ENCODE measurements around the gene IL23R.

Gene IL23R

GRCh38 chr1:67190410-67190809 is 24.2 kb downstream of the IL23R start:
- TF ChIP-seq, protein P1, sequence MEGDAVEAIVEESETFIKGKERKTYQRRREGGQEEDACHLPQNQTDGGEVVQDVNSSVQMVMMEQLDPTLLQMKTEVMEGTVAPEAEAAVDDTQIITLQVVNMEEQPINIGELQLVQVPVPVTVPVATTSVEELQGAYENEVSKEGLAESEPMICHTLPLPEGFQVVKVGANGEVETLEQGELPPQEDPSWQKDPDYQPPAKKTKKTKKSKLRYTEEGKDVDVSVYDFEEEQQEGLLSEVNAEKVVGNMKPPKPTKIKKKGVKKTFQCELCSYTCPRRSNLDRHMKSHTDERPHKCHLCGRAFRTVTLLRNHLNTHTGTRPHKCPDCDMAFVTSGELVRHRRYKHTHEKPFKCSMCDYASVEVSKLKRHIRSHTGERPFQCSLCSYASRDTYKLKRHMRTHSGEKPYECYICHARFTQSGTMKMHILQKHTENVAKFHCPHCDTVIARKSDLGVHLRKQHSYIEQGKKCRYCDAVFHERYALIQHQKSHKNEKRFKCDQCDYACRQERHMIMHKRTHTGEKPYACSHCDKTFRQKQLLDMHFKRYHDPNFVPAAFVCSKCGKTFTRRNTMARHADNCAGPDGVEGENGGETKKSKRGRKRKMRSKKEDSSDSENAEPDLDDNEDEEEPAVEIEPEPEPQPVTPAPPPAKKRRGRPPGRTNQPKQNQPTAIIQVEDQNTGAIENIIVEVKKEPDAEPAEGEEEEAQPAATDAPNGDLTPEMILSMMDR (IDR thresholded peaks at IDR 0.05; ENCODE audit: borderline replicate concordance, extremely low read depth, low read length, poor library complexity, severe bottlenecking) = no peak
- no peak for TF ChIP-seq EZH2 (IDR thresholded peaks at IDR 0.05; ENCODE audit: borderline replicate concordance, low read depth, low read length, severe bottlenecking)
- Histone ChIP-seq H4K20me1 (ENCODE audit: insufficient read depth, low read length) (no peaks in the 10 kb centered on the region), H2AFZ (ENCODE audit: low read depth, low read length) (no peak overlapping the region), H3K4me2 (ENCODE audit: insufficient read depth, low read length) (no peak overlapping the region), H3K9ac (ENCODE audit: low read depth, low read length) (no peak overlapping the region), H3K4me3 (ENCODE audit: low read depth in 1 of 2, low read length in 2 of 2) (no peak overlapping the region), H3K9me3 (ENCODE audit: insufficient read depth, low read length, severe bottlenecking) (no peaks in the 10 kb centered on the region), H3K36me3 (ENCODE audit: insufficient read depth, low read length) (no peaks in the 10 kb centered on the region), H3K79me2 (ENCODE audit: insufficient read depth, low read length) (no peaks in the 10 kb centered on the region), H3K4me1 (ENCODE audit: insufficient read depth, low read length) (peaks cover 4% of the 10 kb centered on the region; the same call in 1 of the 2 replicates), H3K27me3 (ENCODE audit: insufficient read depth, low read length, poor library complexity) (peaks cover 18% of the 10 kb centered on the region), H3K27ac (ENCODE audit: low read length) (no peak overlapping the region)
- DNase-seq = no peak
- ATAC-seq (ENCODE audit: insufficient read depth, low read depth) = no peak

DNA sequence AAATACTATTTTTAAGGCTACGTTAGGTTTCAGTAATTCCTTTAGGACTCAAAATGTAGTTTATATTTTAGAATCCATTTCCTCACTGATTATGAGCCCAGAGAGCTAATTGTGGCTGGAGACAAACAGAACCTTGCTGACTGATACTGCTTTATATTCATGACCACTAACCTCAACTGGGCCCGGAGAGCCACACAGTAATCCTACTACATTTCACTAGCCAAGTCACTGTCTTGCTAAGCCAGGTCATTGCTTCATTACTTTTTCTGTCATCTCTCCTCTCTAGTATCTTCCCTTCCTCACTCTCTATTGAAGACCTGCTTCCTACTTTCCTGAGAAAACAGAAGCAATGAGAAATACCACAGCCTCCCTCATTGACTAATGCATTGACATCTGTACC is 24.7 kb downstream of the IL23R start:
- H3K79me2 ChIP-seq (ENCODE audit: insufficient read depth, low read length) = no peaks in the 10 kb centered on the region
- peaks cover 4% of the 10 kb centered on the region; the same call in 1 of the 2 replicates for H3K4me1 ChIP-seq (ENCODE audit: insufficient read depth, low read length)
- H4K20me1 ChIP-seq (ENCODE audit: insufficient read depth, low read length) = no peaks in the 10 kb centered on the region
- no peak for DNase-seq
- ATAC-seq (ENCODE audit: insufficient read depth, low read depth) = no peak
- H3K4me3 ChIP-seq (ENCODE audit: low read depth in 1 of 2, low read length in 2 of 2) = no peak overlapping the region
- no peak overlapping the region for H2AFZ ChIP-seq (ENCODE audit: low read depth, low read length)
- no peaks in the 10 kb centered on the region for H3K36me3 ChIP-seq (ENCODE audit: insufficient read depth, low read length)
- H3K9ac ChIP-seq (ENCODE audit: low read depth, low read length) = no peak overlapping the region
- H3K27me3 ChIP-seq (ENCODE audit: insufficient read depth, low read length, poor library complexity) = peaks cover 20% of the 10 kb centered on the region
- TF ChIP-seq EZH2 (IDR thresholded peaks at IDR 0.05; ENCODE audit: borderline replicate concordance, low read depth, low read length, severe bottlenecking) = no peak
- TF ChIP-seq, protein P1 (IDR thresholded peaks at IDR 0.05; ENCODE audit: borderline replicate concordance, extremely low read depth, low read length, poor library complexity, severe bottlenecking) = no peak
- H3K9me3 ChIP-seq (ENCODE audit: insufficient read depth, low read length, severe bottlenecking) = no peaks in the 10 kb centered on the region
- H3K4me2 ChIP-seq (ENCODE audit: insufficient read depth, low read length) = no peak overlapping the region
- H3K27ac ChIP-seq (ENCODE audit: low read length) = no peak overlapping the region

DNA sequence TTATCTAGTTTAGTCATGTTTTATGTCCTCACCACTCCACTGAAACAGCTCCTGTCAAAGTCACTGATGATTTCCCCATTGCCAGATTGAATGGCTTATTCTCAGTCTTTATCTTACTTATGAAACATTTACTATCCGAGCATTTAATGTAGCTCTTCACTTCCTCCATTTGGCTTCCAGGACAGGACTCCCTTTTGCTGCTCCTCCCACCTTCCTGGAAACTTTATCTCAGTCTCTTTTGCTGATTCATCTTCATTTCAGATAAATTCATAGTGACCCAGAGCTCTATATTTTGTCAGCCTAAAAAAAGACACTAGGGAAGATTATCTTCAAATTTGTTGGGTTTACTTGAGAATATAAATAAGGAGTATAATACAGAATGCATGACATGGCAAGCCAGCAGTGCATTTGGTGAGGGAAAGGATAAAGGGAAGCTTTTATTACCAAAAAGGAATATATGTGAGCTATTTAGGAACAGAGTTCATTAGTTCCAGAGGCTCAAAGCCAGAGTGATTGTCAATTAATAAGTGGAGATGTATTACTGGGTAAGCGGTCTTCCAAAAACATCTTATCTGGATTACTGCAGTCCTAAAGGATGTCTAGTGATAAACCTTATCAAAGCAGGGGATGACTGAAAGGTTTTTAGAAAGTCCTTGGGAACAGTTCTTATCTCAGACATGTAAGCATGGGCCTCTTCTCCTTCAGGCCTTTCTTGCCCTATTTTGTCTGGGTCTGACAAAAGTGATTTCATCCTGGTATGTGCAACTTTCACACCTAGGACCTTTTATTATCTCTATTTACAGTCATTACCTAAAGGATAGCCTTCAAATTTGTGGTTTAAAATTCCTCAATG is 25.6 kb downstream of the IL23R start:
- Histone ChIP-seq H3K27me3 (ENCODE audit: insufficient read depth, low read length, poor library complexity) (peaks cover 25% of the 10 kb centered on the region), H3K79me2 (ENCODE audit: insufficient read depth, low read length) (no peaks in the 10 kb centered on the region), H3K9me3 (ENCODE audit: insufficient read depth, low read length, severe bottlenecking) (no peaks in the 10 kb centered on the region), H3K4me3 (ENCODE audit: low read depth in 1 of 2, low read length in 2 of 2) (no peak overlapping the region), H3K4me1 (ENCODE audit: insufficient read depth, low read length) (peaks cover 4% of the 10 kb centered on the region; the same call in 1 of the 2 replicates), H4K20me1 (ENCODE audit: insufficient read depth, low read length) (no peaks in the 10 kb centered on the region), H3K27ac (ENCODE audit: low read length) (no peak overlapping the region), H2AFZ (ENCODE audit: low read depth, low read length) (no peak overlapping the region), H3K4me2 (ENCODE audit: insufficient read depth, low read length) (no peak overlapping the region), H3K9ac (ENCODE audit: low read depth, low read length) (no peak overlapping the region), H3K36me3 (ENCODE audit: insufficient read depth, low read length) (no peaks in the 10 kb centered on the region)
- ATAC-seq (ENCODE audit: insufficient read depth, low read depth) = no peak
- TF ChIP-seq, protein P1 (IDR thresholded peaks at IDR 0.05; ENCODE audit: borderline replicate concordance, extremely low read depth, low read length, poor library complexity, severe bottlenecking) = no peak
- no peak for DNase-seq
